ACC112 (cell line): ENCODE data around the gene DCST1.

Experiments used
- H2AFZ ChIP-seq: fragments of 200-600 bp; sonication (generic); one replicate; pipeline ENCODE4 v1.6.0; 2017; ENCODE audit warnings: antibody characterized with exemption, low read length; ENCODE audit not compliant: unreplicated experiment
- H3K27ac ChIP-seq: fragments of 200-600 bp; sonication (generic); 2 replicates; pipeline ENCODE4 v1.5.1; 2014; ENCODE audit warnings: low read depth, mild to moderate bottlenecking, antibody characterized with exemption, low read length, moderate library complexity
- H3K27me3 ChIP-seq: fragments of 200-600 bp; sonication (generic); 2 replicates; pipeline ENCODE4 v1.6.1; 2014; ENCODE audit warnings: mild to moderate bottlenecking, antibody characterized with exemption, low read length, moderate library complexity, mixed read lengths; ENCODE audit not compliant: insufficient read depth
- H3K36me3 ChIP-seq: fragments of 200-600 bp; sonication (generic); 2 replicates; pipeline ENCODE4 v1.6.1; 2016; ENCODE audit warnings: mild to moderate bottlenecking, antibody characterized with exemption, low read length, moderate library complexity, mixed read lengths; ENCODE audit not compliant: insufficient read depth
- H3K4me1 ChIP-seq: fragments of 200-600 bp; sonication (generic); one replicate; pipeline ENCODE4 v1.6.1; 2016; ENCODE audit warnings: low read length, mixed read lengths; ENCODE audit not compliant: insufficient read depth, unreplicated experiment, control insufficient read depth
- H3K4me3 ChIP-seq: fragments of 200-600 bp; sonication (generic); 2 replicates; pipeline ENCODE4 v1.5.1; 2014; ENCODE audit warnings: mild to moderate bottlenecking, low read depth, low read length
- H3K79me2 ChIP-seq: fragments of 200-600 bp; sonication (generic); one replicate; pipeline ENCODE4 v1.6.0; 2016; ENCODE audit warnings: low read length; ENCODE audit not compliant: control insufficient read depth, unreplicated experiment, insufficient read depth

DCST1 gene

GRCh38 chr1:155084722-155085503 lies 51.3 kb downstream of the DCST1 start:
- H2AFZ ChIP-seq: peak overlapping the region; percentile 90
- H3K79me2 ChIP-seq: no peaks in the 10 kb centered on the region
- peaks cover 39% of the 10 kb centered on the region for H3K27me3 ChIP-seq
- peak overlapping the region; percentile 88 for H3K4me3 ChIP-seq
- peak overlapping the region; percentile 28 for H3K27ac ChIP-seq
- H3K4me1 ChIP-seq: peaks cover 17% of the 10 kb centered on the region
- no peaks in the 10 kb centered on the region for H3K36me3 ChIP-seq

- H3K4me1 ChIP-seq: peaks cover 17% of the 10 kb centered on the region
- H3K27ac ChIP-seq: peak overlapping the region; percentile 28
- H3K27me3 ChIP-seq: peaks cover 32% of the 10 kb centered on the region
- H2AFZ ChIP-seq: peak overlapping the region; percentile 90
- H3K4me3 ChIP-seq: peak overlapping the region; percentile 88
- no peaks in the 10 kb centered on the region for H3K79me2 ChIP-seq
- no peaks in the 10 kb centered on the region for H3K36me3 ChIP-seq
Measured at GRCh38 chr1:155085504-155086127, 52.0 kb downstream of the DCST1 start.

GRCh38 chr1:155086128-155086741 lies 52.6 kb downstream of the DCST1 start:
- Histone ChIP-seq H3K27ac (no peak overlapping the region), H3K79me2 (no peaks in the 10 kb centered on the region), H3K27me3 (peaks cover 26% of the 10 kb centered on the region), H2AFZ (no peak overlapping the region), H3K4me3 (peak overlapping the region; percentile 88; the same call in 1 of the 2 replicates), H3K4me1 (peaks cover 17% of the 10 kb centered on the region), H3K36me3 (no peaks in the 10 kb centered on the region)

- Histone ChIP-seq H2AFZ (no peak overlapping the region), H3K4me3 (no peak overlapping the region), H3K27ac (no peak overlapping the region), H3K27me3 (peaks cover 19% of the 10 kb centered on the region), H3K79me2 (no peaks in the 10 kb centered on the region), H3K36me3 (no peaks in the 10 kb centered on the region), H3K4me1 (peaks cover 17% of the 10 kb centered on the region)
Measured at GRCh38 chr1:155086856-155087535, 53.4 kb downstream of the DCST1 start.

- H3K4me3 ChIP-seq: no peak overlapping the region
- H3K36me3 ChIP-seq: no peaks in the 10 kb centered on the region
- H3K4me1 ChIP-seq: peaks cover 5% of the 10 kb centered on the region
- no peak overlapping the region for H3K27ac ChIP-seq
- no peak overlapping the region for H2AFZ ChIP-seq
- peaks cover 11% of the 10 kb centered on the region; the same call in 1 of the 2 replicates for H3K27me3 ChIP-seq
- H3K79me2 ChIP-seq: no peaks in the 10 kb centered on the region
Measured at GRCh38 chr1:155091071-155092051, 57.7 kb downstream of the DCST1 start.

GRCh38 chr1:155092131-155092530 lies 58.5 kb downstream of the DCST1 start:
- H3K4me1 ChIP-seq: no peaks in the 10 kb centered on the region
- H3K79me2 ChIP-seq: no peaks in the 10 kb centered on the region
- H3K27ac ChIP-seq: no peak overlapping the region
- H3K27me3 ChIP-seq: peaks cover 12% of the 10 kb centered on the region; the same call in 1 of the 2 replicates
- no peak overlapping the region for H2AFZ ChIP-seq
- H3K4me3 ChIP-seq: no peak overlapping the region
- no peaks in the 10 kb centered on the region for H3K36me3 ChIP-seq

- Histone ChIP-seq H2AFZ (no peak overlapping the region), H3K79me2 (no peaks in the 10 kb centered on the region), H3K27me3 (peaks cover 12% of the 10 kb centered on the region; the same call in 1 of the 2 replicates), H3K36me3 (no peaks in the 10 kb centered on the region), H3K27ac (no peak overlapping the region), H3K4me1 (no peaks in the 10 kb centered on the region), H3K4me3 (no peak overlapping the region)
Measured at GRCh38 chr1:155092641-155093040, 59.0 kb downstream of the DCST1 start.

- Histone ChIP-seq H3K4me1 (no peaks in the 10 kb centered on the region), H3K27ac (no peak overlapping the region), H3K36me3 (no peaks in the 10 kb centered on the region), H2AFZ (peak overlapping the region; percentile 47), H3K4me3 (no peak overlapping the region), H3K79me2 (no peaks in the 10 kb centered on the region), H3K27me3 (peaks cover 12% of the 10 kb centered on the region; the same call in 1 of the 2 replicates)
Measured at GRCh38 chr1:155093911-155094621, 60.4 kb downstream of the DCST1 start.

- no peak overlapping the region for H3K4me3 ChIP-seq
- no peaks in the 10 kb centered on the region for H3K4me1 ChIP-seq
- no peaks in the 10 kb centered on the region for H3K79me2 ChIP-seq
- no peaks in the 10 kb centered on the region for H3K36me3 ChIP-seq
- peaks cover 12% of the 10 kb centered on the region; the same call in 1 of the 2 replicates for H3K27me3 ChIP-seq
- peak overlapping the region; percentile 47 for H2AFZ ChIP-seq
- H3K27ac ChIP-seq: no peak overlapping the region
Measured at GRCh38 chr1:155094622-155094948, 61.0 kb downstream of the DCST1 start.
